ENCODE measurements around the gene SFMBT1. TPM values are rescaled to one million over a fixed set of nuclear protein-coding genes. Genes with fewer than 3 reads are reported as not detected.

SFMBT1 gene
- total RNA-seq, 2 donors from 2014 or later, result 20.0 to 25.5 TPM

GRCh38 chr3:52978109-52978754, 67.6 kb downstream of the SFMBT1 start:
- DNase-seq (ENCODE audit: low spot score) (no peak), ATAC-seq (no peak)
- Mint-ChIP-seq H3K27ac (no peak overlapping the region), H3K9me3 (no peaks in the 10 kb centered on the region), H3K4me3 (no peak overlapping the region), H3K36me3 (no peaks in the 10 kb centered on the region), H3K4me1 (ENCODE audit: low read depth in 2 of 2) (peaks cover 14 to 16% of the 10 kb centered on the region in 2 donors), H3K27me3 (no peaks in the 10 kb centered on the region)

GRCh38 chr3:52973806-52974205, 72.1 kb downstream of the SFMBT1 start:
- H3K9me3 Mint-ChIP-seq, result no peaks in the 10 kb centered on the region
- H3K27ac Mint-ChIP-seq, result no peak overlapping the region
- H3K27me3 Mint-ChIP-seq, result no peaks in the 10 kb centered on the region
- ATAC-seq (no peak), DNase-seq (ENCODE audit: low spot score) (no peak)
- no peak overlapping the region for H3K4me3 Mint-ChIP-seq
- peaks cover 3 to 13% of the 10 kb centered on the region in 2 donors for H3K4me1 Mint-ChIP-seq (ENCODE audit: low read depth in 2 of 2)
- no peaks in the 10 kb centered on the region for H3K36me3 Mint-ChIP-seq

- no peak for ATAC-seq
- H3K27ac Mint-ChIP-seq, result no peak overlapping the region
- no peak overlapping the region for H3K4me3 Mint-ChIP-seq
- H3K36me3 Mint-ChIP-seq, result no peaks in the 10 kb centered on the region
- no peaks in the 10 kb centered on the region for H3K27me3 Mint-ChIP-seq
- peaks cover 3 to 6% of the 10 kb centered on the region in 2 donors for H3K4me1 Mint-ChIP-seq (ENCODE audit: low read depth in 2 of 2)
- H3K9me3 Mint-ChIP-seq, result no peaks in the 10 kb centered on the region
- DNase-seq (ENCODE audit: low spot score), result no peak
Measured at GRCh38 chr3:52971895-52972294, 74.0 kb downstream of the SFMBT1 start.

- Mint-ChIP-seq H3K9me3 (no peaks in the 10 kb centered on the region), H3K27me3 (no peaks in the 10 kb centered on the region), H3K4me3 (no peak overlapping the region), H3K36me3 (no peaks in the 10 kb centered on the region), H3K27ac (no peak overlapping the region), H3K4me1 (ENCODE audit: low read depth in 2 of 2) (peaks cover 3% of the 10 kb centered on the region in 2 donors)
- ATAC-seq, result no peak
- no peak for DNase-seq (ENCODE audit: low spot score)
Measured at GRCh38 chr3:52967398-52967797, 78.5 kb downstream of the SFMBT1 start.

GRCh38 chr3:52962160-52962559, 83.7 kb downstream of the SFMBT1 start:
- DNase-seq (ENCODE audit: low spot score) (no peak), ATAC-seq (no peak)
- Mint-ChIP-seq H3K27me3 (no peaks in the 10 kb centered on the region), H3K4me3 (no peak overlapping the region), H3K4me1 (ENCODE audit: low read depth in 2 of 2) (peaks cover 5 to 12% of the 10 kb centered on the region in 2 donors), H3K36me3 (peaks cover 6% of the 10 kb centered on the region), H3K27ac (no peak overlapping the region), H3K9me3 (no peaks in the 10 kb centered on the region)

- ATAC-seq, result no peak
- H3K27me3 Mint-ChIP-seq, result no peaks in the 10 kb centered on the region
- peaks cover 6% of the 10 kb centered on the region for H3K36me3 Mint-ChIP-seq
- H3K27ac Mint-ChIP-seq, result no peak overlapping the region
- H3K4me1 Mint-ChIP-seq (ENCODE audit: low read depth in 2 of 2), result peaks cover 5 to 20% of the 10 kb centered on the region in 2 donors
- DNase-seq (ENCODE audit: low spot score), result no peak
- H3K4me3 Mint-ChIP-seq, result no peak overlapping the region
- H3K9me3 Mint-ChIP-seq, result no peaks in the 10 kb centered on the region
Measured at GRCh38 chr3:52959773-52960172, 86.1 kb downstream of the SFMBT1 start.

- Mint-ChIP-seq H3K36me3 (no peaks in the 10 kb centered on the region), H3K4me3 (no peak overlapping the region), H3K4me1 (ENCODE audit: low read depth in 2 of 2) (peaks cover 4 to 6% of the 10 kb centered on the region in 2 donors), H3K9me3 (no peaks in the 10 kb centered on the region), H3K27me3 (no peaks in the 10 kb centered on the region), H3K27ac (no peak overlapping the region)
- no peak for DNase-seq (ENCODE audit: low spot score)
- ATAC-seq, result no peak
Measured at GRCh38 chr3:52939600-52939999, 106.3 kb downstream of the SFMBT1 start.

- Mint-ChIP-seq H3K4me3 (no peak overlapping the region), H3K27ac (peak overlapping the region in 1 of 2 donors; percentile 19), H3K27me3 (no peaks in the 10 kb centered on the region), H3K9me3 (no peaks in the 10 kb centered on the region), H3K4me1 (ENCODE audit: low read depth in 2 of 2) (peaks cover 5 to 7% of the 10 kb centered on the region in 2 donors), H3K36me3 (peaks cover 5% of the 10 kb centered on the region)
- ATAC-seq (peak; percentile 81 to 89), DNase-seq (ENCODE audit: low spot score) (peak; percentile 61)
Measured at GRCh38 chr3:52934630-52935530, 111.0 kb downstream of the SFMBT1 start.

GRCh38 chr3:52931889-52932288, 114.0 kb downstream of the SFMBT1 start:
- no peak for ATAC-seq
- Mint-ChIP-seq H3K36me3 (peaks cover 5% of the 10 kb centered on the region), H3K27ac (no peak overlapping the region), H3K27me3 (no peaks in the 10 kb centered on the region), H3K4me1 (ENCODE audit: low read depth in 2 of 2) (peaks cover 5 to 7% of the 10 kb centered on the region in 2 donors), H3K9me3 (no peaks in the 10 kb centered on the region), H3K4me3 (no peak overlapping the region)
- no peak for DNase-seq (ENCODE audit: low spot score)

- H3K27me3 Mint-ChIP-seq, result no peaks in the 10 kb centered on the region
- DNase-seq (ENCODE audit: low spot score) (no peak), ATAC-seq (no peak)
- H3K27ac Mint-ChIP-seq, result no peak overlapping the region
- peaks cover 5% of the 10 kb centered on the region for H3K36me3 Mint-ChIP-seq
- no peaks in the 10 kb centered on the region for H3K9me3 Mint-ChIP-seq
- H3K4me1 Mint-ChIP-seq (ENCODE audit: low read depth in 2 of 2), result peaks cover 5 to 7% of the 10 kb centered on the region in 2 donors
- no peak overlapping the region for H3K4me3 Mint-ChIP-seq
Measured at GRCh38 chr3:52931328-52931727, 114.5 kb downstream of the SFMBT1 start.

GRCh38 chr3:52930748-52931147, 115.1 kb downstream of the SFMBT1 start:
- ATAC-seq, result no peak
- Mint-ChIP-seq H3K9me3 (no peaks in the 10 kb centered on the region), H3K4me1 (ENCODE audit: low read depth in 2 of 2) (peaks cover 5% of the 10 kb centered on the region in 2 donors), H3K36me3 (peaks cover 5% of the 10 kb centered on the region), H3K27ac (no peak overlapping the region), H3K4me3 (no peak overlapping the region), H3K27me3 (no peaks in the 10 kb centered on the region)
- no peak for DNase-seq (ENCODE audit: low spot score)

- H3K4me3 Mint-ChIP-seq, result no peak overlapping the region
- H3K36me3 Mint-ChIP-seq, result peaks cover 14% of the 10 kb centered on the region
- H3K27ac Mint-ChIP-seq, result peak overlapping the region in 1 of 2 donors; percentile 84
- peaks cover 2 to 11% of the 10 kb centered on the region in 2 donors for H3K4me1 Mint-ChIP-seq (ENCODE audit: low read depth in 2 of 2)
- DNase-seq (ENCODE audit: low spot score) (no peak), ATAC-seq (no peak)
- no peaks in the 10 kb centered on the region for H3K9me3 Mint-ChIP-seq
- no peaks in the 10 kb centered on the region for H3K27me3 Mint-ChIP-seq
Measured at GRCh38 chr3:52926554-52926953, 119.3 kb downstream of the SFMBT1 start.

- peak overlapping the region; percentile 66 to 84 for H3K27ac Mint-ChIP-seq
- H3K4me3 Mint-ChIP-seq, result peak overlapping the region; percentile 32
- no peaks in the 10 kb centered on the region for H3K9me3 Mint-ChIP-seq
- H3K4me1 Mint-ChIP-seq (ENCODE audit: low read depth in 2 of 2), result peaks cover 2 to 11% of the 10 kb centered on the region in 2 donors
- H3K36me3 Mint-ChIP-seq, result peaks cover 9% of the 10 kb centered on the region
- no peaks in the 10 kb centered on the region for H3K27me3 Mint-ChIP-seq
- DNase-seq (ENCODE audit: low spot score) (no peak), ATAC-seq (peak in 1 of 2 donors; percentile 61)
Measured at GRCh38 chr3:52925405-52926313, 120.2 kb downstream of the SFMBT1 start.
